OCI-LY3 (cell line): Measurements from ENCODE around the gene BCL7C.

Experiments used
- H2AFZ ChIP-seq: fragments of 200-600, 300-600 bp; shearing (Covaris generic); 2 replicates; pipeline ENCODE4 v1.6.0; 2014; ENCODE audit warnings: antibody characterized with exemption, low read depth, low read length
- H3K27ac ChIP-seq: fragments of 200-600, 300-600 bp; sonication (generic); 2 replicates; pipeline ENCODE4 v1.5.1; 2014; ENCODE audit warnings: mild to moderate bottlenecking, low read length, moderate library complexity, mixed read lengths
- H3K27me3 ChIP-seq: fragments of 200-600, 300-600 bp; sonication (generic); 2 replicates; pipeline ENCODE4 v1.6.1; 2014; ENCODE audit warnings: low read depth, low read length, mixed read lengths
- H3K36me3 ChIP-seq: fragments of 200-600, 300-600 bp; sonication (generic); replicated peaks from 2 replicates; pipeline ENCODE3; 2014; ENCODE audit warnings: low read depth, low read length, mixed read lengths
- H3K4me1 ChIP-seq: fragments of 300-600, 200-600 bp; sonication (generic); 2 replicates; pipeline ENCODE4 v1.6.1; 2014; ENCODE audit warnings: low read length, mixed read lengths
- H3K4me2 ChIP-seq: fragments of 200-600, 300-600 bp; sonication (generic); 2 replicates; pipeline ENCODE4 v1.6.1; 2014; ENCODE audit warnings: low read length, mixed read lengths
- H3K4me3 ChIP-seq: fragments of 300-600, 200-600 bp; sonication (generic); 2 replicates; pipeline ENCODE4 v1.5.1; 2014; ENCODE audit warnings: antibody characterized with exemption, mild to moderate bottlenecking, low read length, moderate library complexity
- H3K79me2 ChIP-seq: fragments of 300-600, 200-600 bp; shearing (Covaris generic); 2 replicates; pipeline ENCODE4 v1.6.1; 2014; ENCODE audit warnings: mild to moderate bottlenecking, low read length, mixed read lengths
- H3K9ac ChIP-seq: fragments of 300-600, 200-600 bp; shearing (Covaris generic); 2 replicates; pipeline ENCODE4 v1.6.0; 2014; ENCODE audit warnings: mild to moderate bottlenecking, low read length, moderate library complexity
- H3K9me3 ChIP-seq: fragments of 200-600, 300-600 bp; shearing (Covaris generic); 2 replicates; pipeline ENCODE4 v1.6.1; 2014; ENCODE audit warnings: low read length, mixed read lengths; ENCODE audit not compliant: insufficient read depth
- H4K20me1 ChIP-seq: fragments of 200-600, 300-600 bp; sonication (generic); 2 replicates; pipeline ENCODE4 v1.6.1; 2016; ENCODE audit warnings: low read length, mixed read lengths; ENCODE audit not compliant: insufficient read depth
- EZH2phosphoT487 ChIP-seq: fragments of 200-600 bp; shearing (Covaris generic); IDR thresholded peaks from 2 replicates; pipeline ENCODE4 v1.6.1; 2018; ENCODE audit warnings: antibody characterized with exemption, mixed run types, low read depth
- TF ChIP-seq, protein P1 (sequence below): fragments of 200-600, 300-600 bp; sonication (generic); IDR thresholded peaks from 2 replicates; pipeline ENCODE4 v1.5.1; 2014; ENCODE audit warnings: antibody characterized with exemption, low read length, low read depth

Gene BCL7C

GRCh38 chr16:30914830-30915229 lies 21.0 kb upstream of the BCL7C start:
- Histone ChIP-seq H3K27me3 (no peaks in the 10 kb centered on the region), H3K9me3 (no peaks in the 10 kb centered on the region)
- TF ChIP-seq, protein P1, sequence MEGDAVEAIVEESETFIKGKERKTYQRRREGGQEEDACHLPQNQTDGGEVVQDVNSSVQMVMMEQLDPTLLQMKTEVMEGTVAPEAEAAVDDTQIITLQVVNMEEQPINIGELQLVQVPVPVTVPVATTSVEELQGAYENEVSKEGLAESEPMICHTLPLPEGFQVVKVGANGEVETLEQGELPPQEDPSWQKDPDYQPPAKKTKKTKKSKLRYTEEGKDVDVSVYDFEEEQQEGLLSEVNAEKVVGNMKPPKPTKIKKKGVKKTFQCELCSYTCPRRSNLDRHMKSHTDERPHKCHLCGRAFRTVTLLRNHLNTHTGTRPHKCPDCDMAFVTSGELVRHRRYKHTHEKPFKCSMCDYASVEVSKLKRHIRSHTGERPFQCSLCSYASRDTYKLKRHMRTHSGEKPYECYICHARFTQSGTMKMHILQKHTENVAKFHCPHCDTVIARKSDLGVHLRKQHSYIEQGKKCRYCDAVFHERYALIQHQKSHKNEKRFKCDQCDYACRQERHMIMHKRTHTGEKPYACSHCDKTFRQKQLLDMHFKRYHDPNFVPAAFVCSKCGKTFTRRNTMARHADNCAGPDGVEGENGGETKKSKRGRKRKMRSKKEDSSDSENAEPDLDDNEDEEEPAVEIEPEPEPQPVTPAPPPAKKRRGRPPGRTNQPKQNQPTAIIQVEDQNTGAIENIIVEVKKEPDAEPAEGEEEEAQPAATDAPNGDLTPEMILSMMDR: no peak
- no peak for TF ChIP-seq EZH2phosphoT487

DNA sequence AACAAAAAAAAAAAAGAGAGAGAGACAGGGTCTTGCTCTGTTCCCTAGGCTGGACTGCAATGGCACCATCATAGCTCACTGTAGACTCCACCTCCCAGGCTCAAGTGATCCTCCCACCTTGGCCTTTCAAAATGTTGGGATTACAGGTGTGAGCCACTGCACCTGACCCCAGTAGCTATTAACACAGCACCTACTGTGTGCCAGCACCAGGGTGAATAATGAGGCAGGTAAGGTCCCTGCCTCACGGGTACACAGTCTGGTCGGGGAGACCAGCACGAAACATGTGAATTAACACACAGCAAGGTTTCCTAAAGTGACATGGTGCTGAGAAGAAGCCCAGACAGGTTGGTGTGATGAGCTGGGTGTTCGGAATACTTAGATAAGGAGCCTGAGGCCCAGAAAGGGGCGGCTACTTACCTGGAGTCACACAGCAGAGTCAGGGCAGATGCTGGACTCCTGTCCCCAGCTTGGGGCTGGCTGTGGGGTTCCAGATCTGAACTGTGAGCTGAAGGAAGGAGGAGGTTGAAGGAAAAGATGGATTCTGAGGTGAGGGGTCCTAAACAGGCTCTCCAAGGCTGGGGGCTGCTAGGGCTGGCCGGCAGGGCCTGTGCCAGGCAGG lies 19.0 kb upstream of the BCL7C start:
- Histone ChIP-seq H3K36me3 (no peaks in the 10 kb centered on the region), H3K79me2 (no peaks in the 10 kb centered on the region), H2AFZ (no peak overlapping the region), H3K9ac (no peak overlapping the region), H3K4me1 (no peaks in the 10 kb centered on the region), H3K27ac (no peak overlapping the region), H3K4me2 (no peak overlapping the region), H4K20me1 (no peaks in the 10 kb centered on the region), H3K4me3 (no peak overlapping the region), H3K27me3 (no peaks in the 10 kb centered on the region), H3K9me3 (no peaks in the 10 kb centered on the region)
- TF ChIP-seq, protein P1: no peak
- TF ChIP-seq EZH2phosphoT487: no peak

More at GRCh38 chr16:30914830-30915229, 21.0 kb upstream of the BCL7C start:
- H3K4me1 ChIP-seq: no peaks in the 10 kb centered on the region
- H2AFZ ChIP-seq: no peak overlapping the region
- H3K4me3 ChIP-seq: no peak overlapping the region
- H3K36me3 ChIP-seq: no peaks in the 10 kb centered on the region
- H3K27ac ChIP-seq: no peak overlapping the region
- H3K79me2 ChIP-seq: no peaks in the 10 kb centered on the region
- no peak overlapping the region for H3K9ac ChIP-seq
- H4K20me1 ChIP-seq: no peaks in the 10 kb centered on the region
- no peak overlapping the region for H3K4me2 ChIP-seq

DNA sequence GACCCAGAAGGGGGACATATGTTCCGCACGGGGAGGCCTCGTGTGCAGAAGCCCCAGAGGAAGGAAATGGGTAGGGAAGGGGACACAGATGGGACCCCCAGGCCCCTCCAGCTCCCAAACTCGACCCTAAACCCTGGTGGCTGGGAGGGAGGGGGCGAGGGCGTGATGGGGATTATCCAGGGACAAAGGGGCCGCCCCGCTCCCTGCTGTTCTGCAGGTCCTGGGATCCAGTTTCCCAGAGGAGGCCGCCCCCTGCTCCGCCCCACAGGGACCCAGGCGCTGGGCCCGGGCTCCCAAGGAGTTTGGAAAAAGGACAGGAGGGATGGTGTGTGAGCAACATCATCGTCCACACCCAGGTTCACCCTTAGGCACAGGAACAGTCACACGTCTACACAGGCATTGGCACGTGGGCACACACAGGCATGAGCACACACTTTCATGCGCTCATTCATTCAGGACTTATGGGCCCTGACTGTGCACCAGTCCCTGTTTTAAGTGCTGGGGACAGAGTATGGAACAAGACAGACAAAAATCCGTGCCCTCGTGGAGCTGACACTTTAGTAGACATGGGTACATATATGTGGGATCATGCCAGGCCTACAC lies 16.7 kb upstream of the BCL7C start:
- TF ChIP-seq EZH2phosphoT487: no peak
- TF ChIP-seq, protein P1: no peak
- Histone ChIP-seq H3K4me2 (no peak overlapping the region), H3K4me1 (no peaks in the 10 kb centered on the region), H3K9me3 (no peaks in the 10 kb centered on the region), H3K79me2 (no peaks in the 10 kb centered on the region), H3K27me3 (no peaks in the 10 kb centered on the region), H3K9ac (no peak overlapping the region), H2AFZ (no peak overlapping the region), H3K27ac (no peak overlapping the region), H3K4me3 (no peak overlapping the region), H3K36me3 (no peaks in the 10 kb centered on the region), H4K20me1 (no peaks in the 10 kb centered on the region)

DNA sequence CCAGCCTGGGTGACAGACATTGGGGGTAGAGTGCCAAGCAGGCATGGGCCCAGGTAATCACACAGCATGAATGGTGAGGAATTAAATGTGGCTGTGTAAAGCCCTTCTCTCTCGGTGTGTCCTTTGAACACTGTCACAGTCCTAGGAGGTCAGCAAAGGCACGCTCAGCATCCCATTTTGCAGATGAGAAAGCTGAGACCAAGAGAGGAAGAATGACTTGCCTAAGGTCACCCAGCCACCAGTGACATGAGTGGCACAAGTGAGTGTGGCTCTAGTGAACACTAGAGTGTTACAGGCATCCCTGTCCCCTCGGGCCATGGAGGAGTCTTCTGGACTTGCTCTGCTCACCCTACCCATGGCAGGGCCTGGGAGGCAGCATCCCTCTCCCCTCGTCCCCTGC lies 13.2 kb upstream of the BCL7C start:
- TF ChIP-seq, protein P1: no peak
- no peak for TF ChIP-seq EZH2phosphoT487
- no peak overlapping the region for H3K4me3 ChIP-seq
- no peaks in the 10 kb centered on the region for H3K9me3 ChIP-seq
- H3K79me2 ChIP-seq: no peaks in the 10 kb centered on the region
- no peak overlapping the region for H3K4me2 ChIP-seq
- no peaks in the 10 kb centered on the region for H3K36me3 ChIP-seq
- H3K27me3 ChIP-seq: no peaks in the 10 kb centered on the region
- H3K4me1 ChIP-seq: peaks cover 18% of the 10 kb centered on the region
- H3K27ac ChIP-seq: no peak overlapping the region
- H3K9ac ChIP-seq: no peak overlapping the region
- H2AFZ ChIP-seq: no peak overlapping the region
- no peaks in the 10 kb centered on the region for H4K20me1 ChIP-seq
